Prostate gland (tissue), 2 donors: ENCODE data around the gene IGF2BP3. TPM values are rescaled to one million over a fixed set of nuclear protein-coding genes. Genes with fewer than 3 reads are reported as not detected.

Experiments used
- DNase-seq: peaks from one replicate; pipeline ENCODE4 v3.0.0-alpha.2; 2019; ENCODE audit warnings: low spot score
- H3K27ac ChIP-seq, 2 donors: fragments of 200-600 bp; sonication (generic); 2 replicates each; pipeline ENCODE4 v1.5.1; 2017 to 2019
- H3K27me3 ChIP-seq: fragments of 200-600 bp; sonication (generic); replicated peaks from 2 replicates; pipeline ENCODE4 v1.5.1; 2019; ENCODE audit not compliant: insufficient read depth
- H3K36me3 ChIP-seq, 2 donors: fragments of 200-600 bp; sonication (generic); 1 replicate in 1 of 2; 2 replicates in 1 of 2; pipeline versions ENCODE4 v1.5.1 to v1.8.1; 2017 to 2019
- H3K4me1 ChIP-seq: fragments of 200-600 bp; sonication (generic); replicated peaks from 2 replicates; pipeline ENCODE4 v1.5.1; 2019
- H3K4me3 ChIP-seq, 2 donors: fragments of 200-600 bp; sonication (generic); 2 replicates each; pipeline ENCODE4 v1.5.1; 2017 to 2019
- H3K9me3 ChIP-seq: fragments of 200-600 bp; sonication (generic); 2 replicates; pipeline ENCODE4 v1.5.1; 2017
- CTCF ChIP-seq, 4 experiments: fragments of 200-600 bp in 2 of 4; fragments of 450-650 bp in 2 of 4; sonication (generic) in 2 of 4; IDR thresholded peaks; 1 replicate in 3 of 4; 2 replicates in 1 of 4; pipeline ENCODE4 v1.5.1; 2016 to 2019; ENCODE audit warnings: antibody characterized with exemption in 4 of 4, mild to moderate bottlenecking in 2 of 4, moderate library complexity in 2 of 4
- POLR2A ChIP-seq: fragments of 450-650 bp; IDR thresholded peaks from one replicate; pipeline ENCODE4 v1.6.1; 2016; ENCODE audit warnings: antibody characterized with exemption, mild to moderate bottlenecking
- POLR2AphosphoS5 ChIP-seq: sonication (generic); formaldehyde crosslinking; IDR thresholded peaks from one replicate; pipeline ENCODE4 v1.6.1; 2017; ENCODE audit warnings: antibody characterized with exemption
- WGBS: methylation state at CpG from one replicate; pipeline ENCODE4 v1.1.5; 2018; 5-methylcytosine and 5-hydroxymethylcytosine counted together
- intact Hi-C: fragments of 100-400 bp; cut with DNase I; formaldehyde crosslinking; loops from one replicate; pipeline ENCODE4 v1.14.2; 2022
- total RNA-seq, 2 donors: library from RNA; depleted of rRNA; stranded (reverse); fragments of >200 nt; gene quantifications; one replicate each; pipeline ENCODE4 v1.1.0, GENCODE V29; 2016

IGF2BP3 gene
- total RNA-seq, 2 donors from 2014 or later, result 9.6 TPM; not detected in 1

GRCh38 chr7:23267357-23267756, 202.9 kb downstream of the IGF2BP3 start:
- TF ChIP-seq CTCF (IDR thresholded peaks at IDR 0.05) (no peak), POLR2A (no peak), POLR2AphosphoS5 (no peak)
- no peak for DNase-seq
- Histone ChIP-seq H3K4me3 (no peak overlapping the region), H3K36me3 (no peaks in the 10 kb centered on the region), H3K27ac (no peak overlapping the region), H3K27me3 (no peaks in the 10 kb centered on the region), H3K4me1 (no peaks in the 10 kb centered on the region), H3K9me3 (no peaks in the 10 kb centered on the region)
- 96% methylated on average over 2 of the region's 2 CpGs for WGBS
- intact Hi-C loops, result no loop called here

- no peak for DNase-seq
- Histone ChIP-seq H3K9me3 (no peaks in the 10 kb centered on the region), H3K4me1 (no peaks in the 10 kb centered on the region), H3K4me3 (no peak overlapping the region), H3K36me3 (no peaks in the 10 kb centered on the region), H3K27ac (no peak overlapping the region), H3K27me3 (no peaks in the 10 kb centered on the region)
- WGBS, result 80% methylated on average over 2 of the region's 2 CpGs
- intact Hi-C loops, result no loop called here
- TF ChIP-seq CTCF (IDR thresholded peaks at IDR 0.05) (no peak), POLR2A (no peak), POLR2AphosphoS5 (no peak)
These were observed 203.4 kb downstream of the IGF2BP3 start for GRCh38 chr7:23266918-23267317.

- TF ChIP-seq POLR2AphosphoS5 (no peak), POLR2A (no peak), CTCF (IDR thresholded peaks at IDR 0.05) (no peak)
- Histone ChIP-seq H3K27me3 (no peaks in the 10 kb centered on the region), H3K4me1 (no peaks in the 10 kb centered on the region), H3K36me3 (no peaks in the 10 kb centered on the region), H3K9me3 (no peaks in the 10 kb centered on the region), H3K27ac (no peak overlapping the region), H3K4me3 (no peak overlapping the region)
- no peak for DNase-seq
- WGBS, result 70% methylated on average over 7 of the region's 7 CpGs
- intact Hi-C loops, result no loop called here
These were observed 205.3 kb downstream of the IGF2BP3 start for GRCh38 chr7:23264916-23265458.

- peak in 3 of 4 experiments; percentile 30 to 66 (median 37) for TF ChIP-seq CTCF (IDR thresholded peaks at IDR 0.05)
- TF ChIP-seq POLR2AphosphoS5, result no peak
- intact Hi-C loops, result no loop called here
- H3K36me3 ChIP-seq, result no peaks in the 10 kb centered on the region
- no peak overlapping the region for H3K4me3 ChIP-seq
- H3K4me1 ChIP-seq, result no peaks in the 10 kb centered on the region
- H3K27ac ChIP-seq, result no peak overlapping the region
- no peaks in the 10 kb centered on the region for H3K27me3 ChIP-seq
- H3K9me3 ChIP-seq, result no peaks in the 10 kb centered on the region
- WGBS, result 6% methylated on average over 7 of the region's 7 CpGs
- no peak for DNase-seq
These were observed 208.3 kb downstream of the IGF2BP3 start for GRCh38 chr7:23261843-23262452.

GRCh38 chr7:23260371-23260770, 209.9 kb downstream of the IGF2BP3 start:
- intact Hi-C loops, result no loop called here

More at GRCh38 chr7:23260371-23260770, 209.9 kb downstream of the IGF2BP3 start:
- TF ChIP-seq POLR2AphosphoS5 (no peak), POLR2A (no peak), CTCF (IDR thresholded peaks at IDR 0.05) (no peak)
- Histone ChIP-seq H3K9me3 (no peaks in the 10 kb centered on the region), H3K4me3 (no peak overlapping the region), H3K27ac (no peak overlapping the region), H3K4me1 (no peaks in the 10 kb centered on the region), H3K27me3 (no peaks in the 10 kb centered on the region), H3K36me3 (no peaks in the 10 kb centered on the region)
- 87% methylated on average over 10 of the region's 10 CpGs for WGBS
- no peak for DNase-seq
